GM19324 (cell line): ENCODE data around the gene REC114.

ENCODE experiments used
- ATAC-seq: cut with Tn5 transposase; IDR thresholded peaks from one replicate; pipeline ENCODE4 v1.9.1; 2021; ENCODE audit warnings: mild to moderate bottlenecking, moderate library complexity; ENCODE audit not compliant: unreplicated experiment, low FRiP score

REC114 gene

DNA sequence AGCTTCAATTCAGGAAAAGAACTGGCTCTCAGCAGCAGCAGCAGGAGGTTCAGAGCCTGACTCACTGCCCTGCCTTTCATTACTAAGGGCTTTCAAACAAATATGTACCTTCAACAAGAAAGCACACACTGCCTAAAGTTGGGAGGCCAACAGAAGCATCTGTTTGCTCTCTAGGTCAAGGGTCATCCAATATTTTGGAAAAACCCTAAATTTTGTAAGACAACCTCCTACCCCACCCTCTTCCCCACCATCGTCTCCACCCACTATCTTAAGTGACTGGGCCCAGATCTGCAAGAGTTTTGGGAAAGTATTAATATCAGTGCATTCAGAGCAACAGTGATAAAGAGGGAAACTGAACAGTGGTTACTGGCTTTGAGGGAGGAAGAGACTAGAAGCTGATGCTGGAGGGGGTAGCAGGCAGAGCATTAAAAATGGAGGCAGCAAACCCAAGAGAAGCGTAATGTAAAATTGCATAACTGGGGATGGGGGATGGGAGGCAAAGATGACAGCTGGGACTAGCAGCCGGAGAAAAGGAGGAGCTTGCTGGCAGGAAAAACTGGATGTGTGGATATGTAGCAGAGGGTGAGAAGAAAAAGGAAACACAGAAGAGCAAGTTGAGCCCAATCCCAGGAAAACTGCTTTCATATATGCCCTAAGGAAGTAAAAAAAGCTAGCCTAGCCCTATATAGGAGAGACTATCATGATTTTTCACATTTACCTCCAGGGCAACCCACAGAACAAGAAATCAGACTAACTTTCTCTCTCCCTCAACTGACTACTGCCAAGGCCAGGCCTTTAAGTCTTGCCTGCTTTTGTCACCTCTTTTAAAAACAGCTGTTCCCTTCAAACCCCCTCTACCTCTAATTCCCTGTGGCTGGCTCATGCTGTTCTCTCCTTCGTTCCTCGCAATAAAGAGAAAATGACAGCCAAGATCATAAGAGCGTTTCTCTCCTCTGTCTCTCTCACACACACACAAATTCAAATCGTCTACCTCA, 158.8 kb downstream of the REC114 start:
- ATAC-seq = no peak

DNA sequence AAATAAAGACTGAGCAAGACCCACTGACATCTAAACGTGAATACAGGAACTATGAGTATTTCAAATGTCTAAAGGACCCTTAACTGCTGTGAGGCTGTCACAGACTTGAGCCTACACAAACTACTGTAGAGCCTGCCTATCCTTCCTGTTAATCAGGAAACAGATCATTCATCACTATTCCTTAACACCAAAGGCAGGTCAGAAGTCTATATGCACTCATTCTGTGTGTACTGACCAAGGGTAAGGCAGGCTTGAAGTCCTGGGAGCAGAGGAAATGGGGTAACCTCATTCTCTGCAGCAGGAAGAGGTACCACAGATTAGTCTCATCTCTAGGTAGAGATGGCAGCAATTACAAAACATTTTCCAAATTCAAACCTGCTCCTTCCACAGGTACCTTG, 159.5 kb downstream of the REC114 start:
- ATAC-seq = no peak

- no peak for ATAC-seq
These were observed 160.0 kb downstream of the REC114 start for GRCh38 chr15:73602992-73603391.

- ATAC-seq = no peak
These were observed 161.5 kb downstream of the REC114 start for GRCh38 chr15:73604477-73604876.

- no peak for ATAC-seq
These were observed 162.9 kb downstream of the REC114 start for GRCh38 chr15:73605759-73606436.

- ATAC-seq = no peak
These were observed 164.4 kb downstream of the REC114 start for GRCh38 chr15:73607405-73607804.

DNA sequence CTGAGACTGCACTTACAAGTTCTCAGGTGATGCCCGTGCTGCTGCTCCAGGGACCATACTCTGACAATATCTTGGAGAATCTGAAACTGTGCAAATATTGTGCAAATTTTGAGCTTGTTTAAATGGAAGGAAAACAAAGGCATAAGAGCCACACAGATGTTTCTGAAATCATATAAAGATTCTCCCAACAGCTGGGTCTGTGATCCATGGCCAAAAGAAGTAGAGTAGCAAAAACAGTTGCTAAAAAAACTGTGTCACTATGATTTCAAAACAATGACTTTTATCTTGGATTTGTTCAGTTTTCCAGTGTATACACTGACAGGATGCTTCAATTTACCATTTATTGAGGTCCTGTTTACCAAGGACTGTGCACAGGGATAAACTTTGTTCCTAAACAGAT, 164.9 kb downstream of the REC114 start:
- no peak for ATAC-seq

DNA sequence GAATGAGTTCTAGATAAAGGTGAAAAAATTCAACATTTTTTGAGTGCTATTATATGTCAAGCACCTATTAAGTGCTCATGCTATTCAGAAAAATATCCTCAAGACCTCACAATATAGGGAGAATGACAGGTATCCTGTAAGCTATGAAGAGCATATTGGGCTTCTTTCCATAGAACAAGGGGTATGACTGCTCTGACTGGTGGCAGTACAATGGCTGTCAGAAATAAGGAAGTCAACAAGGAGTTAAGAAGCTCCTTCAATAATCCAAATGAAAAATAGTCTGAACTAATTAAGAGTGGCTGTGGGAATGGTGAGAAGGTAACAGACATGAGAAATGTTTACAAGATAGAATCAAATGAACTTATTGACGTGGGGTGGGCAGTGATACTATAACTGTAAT, 165.5 kb downstream of the REC114 start:
- ATAC-seq = no peak

GRCh38 chr15:73608941-73609340, 166.0 kb downstream of the REC114 start:
- ATAC-seq = no peak
